22Rv1 (cell line): ENCODE measurements around the gene SMG9.

Experiments
- ZFX ChIP-seq: fragments of 450-650 bp; IDR thresholded peaks from 2 replicates; pipeline ENCODE4 v1.6.1; 2017; ENCODE audit warnings: antibody characterized with exemption, borderline replicate concordance
- TF ChIP-seq, protein P1 (sequence below): fragments of 450-650 bp; IDR thresholded peaks from 2 replicates; pipeline ENCODE4 v1.5.1; 2017; ENCODE audit warnings: mild to moderate bottlenecking

DNA sequence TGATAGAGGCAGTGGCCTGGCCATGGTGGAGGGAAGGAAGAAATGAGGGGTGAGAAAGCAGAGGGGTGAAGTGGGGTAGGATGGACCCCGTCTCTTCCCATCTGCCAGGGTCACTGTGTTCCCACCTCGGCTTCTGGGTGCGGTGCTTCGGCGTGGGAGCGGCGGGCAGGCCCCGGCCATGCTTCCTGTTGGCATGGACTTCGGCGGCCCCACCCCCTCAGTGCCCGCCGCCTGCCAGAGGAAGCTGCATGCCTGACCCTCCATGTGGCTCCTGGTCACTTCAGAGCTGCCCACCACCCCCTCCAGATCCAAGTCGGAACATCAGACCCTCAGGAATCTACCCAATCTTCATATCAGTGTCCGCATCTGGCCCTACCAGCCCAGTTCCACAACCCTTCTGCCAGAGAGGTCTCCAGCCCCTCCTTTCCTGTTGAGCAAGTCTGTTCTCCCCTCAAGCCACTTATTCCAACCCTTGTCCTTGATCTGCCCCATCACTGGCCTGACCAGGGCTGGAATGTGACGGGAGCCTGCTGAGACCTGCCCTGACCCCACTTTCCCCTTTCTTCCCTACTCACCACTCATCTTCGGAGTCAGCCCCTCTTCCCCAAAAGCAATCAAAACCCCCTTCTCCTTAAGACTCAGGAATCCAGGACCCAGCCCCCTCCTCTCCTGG, 24.5 kb upstream of the SMG9 start:
- TF ChIP-seq, protein P1, sequence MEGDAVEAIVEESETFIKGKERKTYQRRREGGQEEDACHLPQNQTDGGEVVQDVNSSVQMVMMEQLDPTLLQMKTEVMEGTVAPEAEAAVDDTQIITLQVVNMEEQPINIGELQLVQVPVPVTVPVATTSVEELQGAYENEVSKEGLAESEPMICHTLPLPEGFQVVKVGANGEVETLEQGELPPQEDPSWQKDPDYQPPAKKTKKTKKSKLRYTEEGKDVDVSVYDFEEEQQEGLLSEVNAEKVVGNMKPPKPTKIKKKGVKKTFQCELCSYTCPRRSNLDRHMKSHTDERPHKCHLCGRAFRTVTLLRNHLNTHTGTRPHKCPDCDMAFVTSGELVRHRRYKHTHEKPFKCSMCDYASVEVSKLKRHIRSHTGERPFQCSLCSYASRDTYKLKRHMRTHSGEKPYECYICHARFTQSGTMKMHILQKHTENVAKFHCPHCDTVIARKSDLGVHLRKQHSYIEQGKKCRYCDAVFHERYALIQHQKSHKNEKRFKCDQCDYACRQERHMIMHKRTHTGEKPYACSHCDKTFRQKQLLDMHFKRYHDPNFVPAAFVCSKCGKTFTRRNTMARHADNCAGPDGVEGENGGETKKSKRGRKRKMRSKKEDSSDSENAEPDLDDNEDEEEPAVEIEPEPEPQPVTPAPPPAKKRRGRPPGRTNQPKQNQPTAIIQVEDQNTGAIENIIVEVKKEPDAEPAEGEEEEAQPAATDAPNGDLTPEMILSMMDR: no peak
- TF ChIP-seq ZFX: no peak
